ENCODE results near the gene METRN.

The METRN gene

GRCh38 chr16:702341-702740 lies 12.6 kb upstream of the METRN start:
- TF ChIP-seq, protein P1, sequence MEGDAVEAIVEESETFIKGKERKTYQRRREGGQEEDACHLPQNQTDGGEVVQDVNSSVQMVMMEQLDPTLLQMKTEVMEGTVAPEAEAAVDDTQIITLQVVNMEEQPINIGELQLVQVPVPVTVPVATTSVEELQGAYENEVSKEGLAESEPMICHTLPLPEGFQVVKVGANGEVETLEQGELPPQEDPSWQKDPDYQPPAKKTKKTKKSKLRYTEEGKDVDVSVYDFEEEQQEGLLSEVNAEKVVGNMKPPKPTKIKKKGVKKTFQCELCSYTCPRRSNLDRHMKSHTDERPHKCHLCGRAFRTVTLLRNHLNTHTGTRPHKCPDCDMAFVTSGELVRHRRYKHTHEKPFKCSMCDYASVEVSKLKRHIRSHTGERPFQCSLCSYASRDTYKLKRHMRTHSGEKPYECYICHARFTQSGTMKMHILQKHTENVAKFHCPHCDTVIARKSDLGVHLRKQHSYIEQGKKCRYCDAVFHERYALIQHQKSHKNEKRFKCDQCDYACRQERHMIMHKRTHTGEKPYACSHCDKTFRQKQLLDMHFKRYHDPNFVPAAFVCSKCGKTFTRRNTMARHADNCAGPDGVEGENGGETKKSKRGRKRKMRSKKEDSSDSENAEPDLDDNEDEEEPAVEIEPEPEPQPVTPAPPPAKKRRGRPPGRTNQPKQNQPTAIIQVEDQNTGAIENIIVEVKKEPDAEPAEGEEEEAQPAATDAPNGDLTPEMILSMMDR (conservative IDR thresholded peaks at IDR 0.05; ENCODE audit: low read length) = no peak
- TF ChIP-seq EZH2phosphoT487 (IDR thresholded peaks at IDR 0.05; ENCODE audit: borderline replicate concordance) = no peak
- no peaks in the 10 kb centered on the region for H3K9me2 ChIP-seq (replicated peaks; ENCODE audit: low read depth, low read length)
- no peaks in the 10 kb centered on the region for H3K27me3 ChIP-seq (ENCODE audit: insufficient read depth, low read length, poor library complexity, severe bottlenecking)

GRCh38 chr16:703406-703805 lies 11.5 kb upstream of the METRN start:
- Histone ChIP-seq H3K27me3 (ENCODE audit: insufficient read depth, low read length, poor library complexity, severe bottlenecking) (no peaks in the 10 kb centered on the region), H4K20me1 (ENCODE audit: insufficient read depth, low read length, poor library complexity, severe bottlenecking) (no peaks in the 10 kb centered on the region), H2AFZ (ENCODE audit: low read length) (no peak overlapping the region), H3K4me3 (ENCODE audit: low read length, poor library complexity, severe bottlenecking) (no peak overlapping the region), H3K36me3 (ENCODE audit: insufficient read depth, low read length) (no peaks in the 10 kb centered on the region), H3K9me2 (replicated peaks; ENCODE audit: low read depth, low read length) (no peaks in the 10 kb centered on the region), H3F3A (ENCODE audit: low read depth) (no peaks in the 10 kb centered on the region), H3K9ac (ENCODE audit: low read depth, low read length, poor library complexity, severe bottlenecking) (no peak overlapping the region), H3K4me2 (ENCODE audit: low read depth, low read length, poor library complexity, severe bottlenecking) (no peak overlapping the region), H3K4me1 (ENCODE audit: insufficient read depth, low read length, poor library complexity, severe bottlenecking) (no peaks in the 10 kb centered on the region), H3K79me2 (ENCODE audit: insufficient read depth, low read length) (no peaks in the 10 kb centered on the region), H3K9me3 (ENCODE audit: insufficient read depth, low read depth, low read length) (no peaks in the 10 kb centered on the region)
- TF ChIP-seq EZH2phosphoT487 (IDR thresholded peaks at IDR 0.05; ENCODE audit: borderline replicate concordance) = no peak
- TF ChIP-seq, protein P1 (conservative IDR thresholded peaks at IDR 0.05; ENCODE audit: low read length) = no peak

More at GRCh38 chr16:702341-702740, 12.6 kb upstream of the METRN start:
- Histone ChIP-seq H3K79me2 (ENCODE audit: insufficient read depth, low read length) (no peaks in the 10 kb centered on the region), H4K20me1 (ENCODE audit: insufficient read depth, low read length, poor library complexity, severe bottlenecking) (no peaks in the 10 kb centered on the region), H3K4me3 (ENCODE audit: low read length, poor library complexity, severe bottlenecking) (no peak overlapping the region), H3K4me2 (ENCODE audit: low read depth, low read length, poor library complexity, severe bottlenecking) (no peak overlapping the region), H3F3A (ENCODE audit: low read depth) (no peaks in the 10 kb centered on the region), H3K36me3 (ENCODE audit: insufficient read depth, low read length) (no peaks in the 10 kb centered on the region), H3K9me3 (ENCODE audit: insufficient read depth, low read depth, low read length) (no peaks in the 10 kb centered on the region), H2AFZ (ENCODE audit: low read length) (no peak overlapping the region), H3K4me1 (ENCODE audit: insufficient read depth, low read length, poor library complexity, severe bottlenecking) (no peaks in the 10 kb centered on the region), H3K9ac (ENCODE audit: low read depth, low read length, poor library complexity, severe bottlenecking) (no peak overlapping the region)

- Histone ChIP-seq H3K4me3 (ENCODE audit: low read length, poor library complexity, severe bottlenecking) (no peak overlapping the region), H3K4me1 (ENCODE audit: insufficient read depth, low read length, poor library complexity, severe bottlenecking) (no peaks in the 10 kb centered on the region), H3K27me3 (ENCODE audit: insufficient read depth, low read length, poor library complexity, severe bottlenecking) (no peaks in the 10 kb centered on the region), H3K9me2 (replicated peaks; ENCODE audit: low read depth, low read length) (no peaks in the 10 kb centered on the region), H2AFZ (ENCODE audit: low read length) (no peak overlapping the region), H3K9ac (ENCODE audit: low read depth, low read length, poor library complexity, severe bottlenecking) (no peak overlapping the region), H3K4me2 (ENCODE audit: low read depth, low read length, poor library complexity, severe bottlenecking) (no peak overlapping the region), H3K79me2 (ENCODE audit: insufficient read depth, low read length) (no peaks in the 10 kb centered on the region), H3F3A (ENCODE audit: low read depth) (no peaks in the 10 kb centered on the region), H4K20me1 (ENCODE audit: insufficient read depth, low read length, poor library complexity, severe bottlenecking) (no peaks in the 10 kb centered on the region), H3K9me3 (ENCODE audit: insufficient read depth, low read depth, low read length) (no peaks in the 10 kb centered on the region), H3K36me3 (ENCODE audit: insufficient read depth, low read length) (no peaks in the 10 kb centered on the region)
- TF ChIP-seq, protein P1 (conservative IDR thresholded peaks at IDR 0.05; ENCODE audit: low read length) = no peak
- no peak for TF ChIP-seq EZH2phosphoT487 (IDR thresholded peaks at IDR 0.05; ENCODE audit: borderline replicate concordance)
Measured at GRCh38 chr16:704047-704446, 10.9 kb upstream of the METRN start.

Data from Loucy (cell line).